HG03469 (cell line): ENCODE measurements around the gene SKP1.

ENCODE experiments used
- ATAC-seq: cut with Tn5 transposase; IDR thresholded peaks from one replicate; pipeline ENCODE4 v1.9.1; 2021; ENCODE audit warnings: mild to moderate bottlenecking, moderate library complexity, moderate number of reproducible peaks; ENCODE audit not compliant: unreplicated experiment

The SKP1 gene

DNA sequence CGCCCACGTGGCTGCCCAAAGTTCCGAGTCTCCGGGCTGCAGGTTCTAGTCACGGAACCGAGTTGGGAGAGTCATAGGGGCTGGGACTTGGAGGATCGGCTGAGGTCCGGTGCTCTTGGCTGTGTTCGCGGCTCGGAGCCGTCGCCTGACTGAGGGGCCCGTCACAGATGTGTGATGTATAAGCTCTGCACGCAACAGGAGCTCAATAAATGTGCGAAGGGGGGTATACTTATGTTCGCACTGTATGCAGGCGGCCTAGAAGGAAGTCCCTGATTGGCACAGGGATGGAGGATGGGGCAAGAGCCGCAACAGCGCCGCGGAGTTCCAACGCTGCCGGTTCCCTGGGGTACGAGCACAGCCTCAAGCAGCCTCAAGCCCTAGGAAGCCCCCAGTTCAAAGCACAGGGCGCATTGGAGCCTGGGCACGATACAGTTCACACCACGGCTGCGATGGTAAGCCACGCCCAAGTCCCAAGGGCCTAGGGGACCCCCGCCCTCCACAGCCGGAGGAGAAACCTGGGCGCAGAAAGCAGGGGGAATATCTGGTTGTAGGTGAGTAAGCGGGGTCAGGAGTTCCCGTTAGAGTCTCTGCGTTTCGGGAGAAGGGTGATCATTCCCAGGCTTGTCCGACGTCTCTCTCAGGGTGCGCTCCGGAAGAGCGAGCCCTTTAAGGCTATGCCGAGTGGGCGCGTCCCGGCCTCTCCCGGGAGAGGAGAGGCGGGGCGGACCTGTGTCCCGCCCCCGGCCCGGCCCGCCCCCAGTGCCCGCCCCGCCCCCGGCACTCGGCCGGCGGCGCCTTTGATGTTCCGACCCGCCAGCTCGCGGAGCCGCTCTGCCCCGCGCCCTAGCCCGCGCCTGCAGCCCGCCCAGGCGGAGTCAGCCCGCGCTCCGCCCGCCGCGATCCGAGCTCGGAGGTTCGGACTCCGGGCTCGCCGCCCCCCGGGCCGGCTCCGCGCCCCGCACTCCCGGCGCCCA lies 62.6 kb downstream of the SKP1 start, which contains the start of gene TCF7:
TSS of gene TCF7 (plus strand) at position 780 of the 974 bp plus-strand sequence. CDS start 226 bp downstream, outside the sequence.
- peak; percentile 54 for ATAC-seq

- no peak for ATAC-seq
These were observed 63.3 kb downstream of the SKP1 start for GRCh38 chr5:134113363-134113889.

- no peak for ATAC-seq
These were observed 63.9 kb downstream of the SKP1 start for GRCh38 chr5:134112726-134113362.

DNA sequence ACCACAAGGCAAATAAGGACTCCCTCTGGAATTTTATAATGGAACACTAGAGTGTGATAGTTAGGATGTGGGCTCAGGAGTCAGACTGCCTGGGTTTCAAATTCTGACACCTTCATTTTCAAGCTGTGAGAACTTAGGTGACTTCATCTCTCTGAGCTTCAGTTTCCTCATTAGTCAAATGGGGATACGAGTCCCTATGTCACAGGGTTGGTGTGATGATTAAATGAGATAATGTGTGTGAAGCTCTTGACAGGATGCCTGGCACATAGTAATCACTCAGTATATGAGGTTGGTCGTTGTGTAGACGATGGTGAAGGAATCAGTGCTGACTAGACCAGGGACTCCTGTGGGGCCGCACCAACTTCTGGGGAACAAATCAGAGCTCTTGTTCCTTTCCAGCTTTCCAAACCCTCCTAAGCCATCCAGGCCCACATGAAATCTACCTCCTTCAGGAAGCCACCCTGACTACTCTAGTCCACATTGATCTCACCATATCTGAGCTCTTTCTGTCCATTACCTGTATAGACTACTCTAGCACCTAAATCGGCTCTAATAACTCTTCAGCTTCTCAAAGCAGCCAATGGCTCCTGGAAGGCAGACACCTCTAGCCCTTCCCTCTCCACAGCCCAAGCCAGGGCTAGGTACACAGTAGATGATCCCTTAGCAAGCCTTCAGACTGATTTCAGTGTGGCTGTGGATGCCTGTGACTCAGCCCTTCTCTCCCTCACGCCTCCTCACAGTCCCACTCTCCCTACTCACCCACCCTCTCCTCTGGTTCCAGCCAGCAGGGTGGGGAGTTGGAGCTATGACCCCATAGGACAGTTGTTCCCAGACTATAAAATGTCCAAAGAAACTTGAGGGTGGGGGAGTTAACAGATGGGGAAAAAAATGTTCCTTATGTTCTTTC lies 64.8 kb downstream of the SKP1 start:
- ATAC-seq = no peak

GRCh38 chr5:134110382-134110781 lies 66.4 kb downstream of the SKP1 start:
- ATAC-seq = no peak

GRCh38 chr5:134107779-134108178 lies 69.0 kb downstream of the SKP1 start:
- ATAC-seq = no peak

DNA sequence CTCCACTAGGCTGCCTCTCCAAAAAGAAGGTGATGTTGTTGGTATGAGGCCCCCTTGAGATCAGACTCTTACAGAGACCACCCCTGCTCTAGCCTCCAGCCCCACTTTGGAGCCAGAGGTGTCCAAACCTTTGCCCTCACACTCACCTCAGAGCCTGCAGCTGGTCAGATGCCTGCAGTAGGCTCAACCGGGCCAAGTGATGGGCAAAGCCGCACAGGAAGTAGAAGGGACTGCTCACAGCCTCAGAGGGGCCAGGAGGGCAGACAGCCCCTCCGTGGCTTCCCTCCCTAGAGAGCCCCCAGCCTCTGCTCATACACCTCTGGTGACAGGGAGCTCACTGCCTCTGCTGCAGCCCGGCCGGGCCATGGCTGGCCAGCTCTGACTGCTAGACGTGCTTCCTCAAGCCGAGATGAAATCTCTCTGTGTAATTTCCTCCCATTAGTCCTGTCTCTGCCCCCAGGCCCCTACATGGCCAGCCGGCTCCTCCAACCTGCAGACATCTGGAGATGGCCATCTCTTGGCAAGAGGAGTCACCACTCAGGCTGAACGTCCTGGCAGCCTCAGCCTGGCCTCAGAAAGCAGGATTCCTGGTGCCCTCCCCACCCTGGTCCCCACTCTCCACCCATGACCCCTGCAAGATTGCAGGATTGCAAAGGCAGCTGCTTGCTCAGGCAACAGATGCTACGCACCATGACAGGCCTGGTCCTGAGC lies 69.6 kb downstream of the SKP1 start:
- ATAC-seq = no peak

DNA sequence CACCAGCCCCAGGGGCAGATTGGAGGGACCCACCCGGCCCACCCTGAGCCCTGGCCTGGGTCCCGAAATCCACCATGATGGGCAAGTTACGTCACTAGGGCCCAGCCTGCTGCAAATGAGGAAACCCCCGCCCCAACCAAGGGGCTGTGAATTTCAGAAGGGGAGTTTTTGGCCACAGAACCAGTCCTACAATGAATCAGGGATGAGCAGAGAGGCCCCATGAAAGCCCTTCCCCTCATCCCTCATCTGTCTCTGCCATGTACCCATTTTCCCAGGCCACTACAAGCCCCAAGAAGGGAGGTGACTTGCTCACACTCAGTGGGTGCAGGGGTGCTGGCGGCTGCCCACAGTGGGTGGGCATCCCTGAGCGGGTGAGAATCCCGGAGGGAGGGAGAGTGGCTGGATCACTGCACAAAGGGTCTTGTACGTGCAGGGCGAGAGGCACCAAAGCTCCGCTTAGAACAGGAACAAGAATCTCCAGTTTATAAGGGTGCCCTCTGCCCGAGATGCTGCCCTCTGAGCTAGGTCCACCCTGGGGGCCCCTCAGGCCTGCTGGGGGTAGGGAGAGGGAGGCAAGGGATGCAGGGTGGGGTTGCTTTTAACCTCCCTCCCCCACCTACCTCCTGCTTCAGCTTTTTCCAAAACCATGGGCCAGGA lies 72.6 kb downstream of the SKP1 start:
- no peak for ATAC-seq

- ATAC-seq = no peak
These were observed 73.4 kb downstream of the SKP1 start for GRCh38 chr5:134103397-134103796.

DNA sequence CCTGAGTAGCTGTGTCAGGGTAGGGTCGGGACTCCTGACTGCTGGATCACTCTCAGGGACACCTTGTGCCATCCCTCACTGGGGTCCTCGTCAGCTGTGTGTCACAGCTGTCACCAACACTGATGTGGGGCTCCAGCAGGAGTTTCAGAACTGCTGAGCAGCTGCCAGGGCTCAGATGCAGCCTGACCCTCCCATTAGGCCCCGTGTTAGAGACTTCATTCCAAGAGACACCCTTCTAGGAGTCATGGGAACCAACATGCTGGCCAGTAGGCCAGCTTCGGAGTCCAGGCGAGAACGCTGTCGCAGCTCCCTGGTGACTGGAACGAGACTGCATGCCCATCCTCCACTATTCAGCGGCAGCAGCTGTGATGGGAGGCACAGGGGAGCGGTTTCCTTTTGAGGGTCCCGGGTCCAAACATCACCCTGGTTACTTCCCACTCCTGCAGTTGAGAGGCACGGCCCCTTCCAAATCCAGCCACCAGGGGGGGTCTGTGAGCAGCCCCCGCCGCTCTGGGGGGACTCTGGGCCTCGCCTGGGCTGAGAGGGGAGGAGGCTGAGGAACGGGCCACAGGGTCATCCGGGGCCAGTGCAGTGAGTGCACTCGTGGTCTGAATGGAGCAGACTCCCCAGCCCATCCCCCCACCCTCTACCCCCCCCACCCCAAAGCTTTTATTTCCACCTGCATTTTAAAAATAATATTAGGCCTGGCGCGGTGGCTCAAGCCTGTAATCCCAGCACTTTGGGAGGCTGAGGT lies 74.9 kb downstream of the SKP1 start:
- no peak for ATAC-seq

DNA sequence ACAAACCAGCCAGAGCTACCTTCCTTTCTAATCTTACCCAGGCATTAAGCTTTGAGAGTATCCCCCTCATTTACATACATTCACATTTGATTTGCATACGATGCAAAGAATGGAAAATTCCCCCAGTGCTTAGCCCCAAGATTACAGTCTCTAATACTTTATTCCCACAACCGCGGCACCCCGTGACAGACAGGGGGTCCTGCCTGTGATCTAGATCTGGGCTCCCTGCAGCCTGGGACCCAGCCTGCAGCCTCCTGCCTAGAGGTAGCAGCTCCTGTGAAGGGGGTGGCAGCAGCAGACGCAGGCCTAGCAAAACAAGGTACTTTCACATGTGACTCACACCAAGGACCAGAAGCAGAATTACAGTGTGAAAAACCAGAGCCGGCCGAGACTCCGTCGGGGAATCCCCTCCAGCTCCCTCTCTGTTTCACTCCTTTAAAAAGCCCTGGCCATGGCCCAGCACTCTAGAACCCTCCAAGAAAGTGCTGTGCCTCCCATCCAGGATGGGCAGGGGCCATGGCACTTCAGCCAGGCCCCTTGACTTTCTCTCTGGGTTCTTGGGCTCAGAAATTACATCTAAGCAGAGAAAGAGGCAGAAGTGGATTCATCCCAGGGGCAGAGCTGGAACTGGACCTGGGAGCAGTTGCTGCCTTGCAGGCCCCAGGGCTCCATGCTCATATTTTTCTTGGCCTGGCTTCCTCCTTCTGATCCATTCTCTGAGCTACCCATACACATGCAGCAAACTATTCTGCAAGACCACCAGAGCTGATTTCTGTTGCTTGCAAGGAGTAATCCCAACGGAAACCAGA lies 76.3 kb downstream of the SKP1 start:
- peak; percentile 66 for ATAC-seq

- ATAC-seq = no peak
These were observed 76.8 kb downstream of the SKP1 start for GRCh38 chr5:134099939-134100282.

GRCh38 chr5:134099288-134099872 lies 77.4 kb downstream of the SKP1 start:
- no peak for ATAC-seq
